MCF 10A (cell line): Measurements from ENCODE around the gene ATF7IP. TPM values are rescaled to one million over a fixed set of nuclear protein-coding genes. Genes with fewer than 3 reads are reported as not detected.

Source experiments
- BruUV-seq: library from RNA; stranded (reverse); fragments of 400-500 nt; replicated peaks from 2 replicates; lab custom pipeline; 2021; lab: Mats Ljungman, UMichigan
- CTCF ChIA-PET: fragments of 300-600 bp; sonication (Branson Sonifier 250); formaldehyde crosslinking; extraction: SDS; loops from one replicate; lab custom pipeline; 2021; ENCODE audit warnings: antibody characterized with exemption, inconsistent platforms; lab: Yijun Ruan, JAX
- POLR2A ChIA-PET: fragments of 300-600, 350-650 bp; sonication (Branson Sonifier 250); formaldehyde crosslinking; extraction: SDS; loops from one replicate; lab custom pipeline; 2020; ENCODE audit warnings: antibody characterized with exemption, inconsistent platforms; lab: Yijun Ruan, JAX
- DNase-seq: peaks from one replicate; pipeline ENCODE4 v3.0.0-alpha.2; 2018; ENCODE audit not compliant: unreplicated experiment
- H3K27ac Mint-ChIP-seq: one replicate; pipeline ENCODE4 v1.8.0; 2022; ENCODE audit warnings: mild to moderate bottlenecking, low read depth, mixed read lengths; ENCODE audit not compliant: unreplicated experiment
- H3K27me3 Mint-ChIP-seq: one replicate; pipeline ENCODE4 v1.8.0; 2022; ENCODE audit warnings: mixed read lengths; ENCODE audit not compliant: insufficient read depth, unreplicated experiment
- H3K36me3 Mint-ChIP-seq: one replicate; pipeline ENCODE4 v1.8.0; 2022; ENCODE audit warnings: mild to moderate bottlenecking, moderate library complexity, mixed read lengths; ENCODE audit not compliant: insufficient read depth, unreplicated experiment
- H3K4me1 Mint-ChIP-seq: one replicate; pipeline ENCODE4 v1.8.0; 2022; ENCODE audit warnings: mixed read lengths; ENCODE audit not compliant: insufficient read depth, unreplicated experiment
- H3K4me3 Mint-ChIP-seq: one replicate; pipeline ENCODE4 v1.8.0; 2022; ENCODE audit warnings: mild to moderate bottlenecking, moderate library complexity, mixed read lengths; ENCODE audit not compliant: unreplicated experiment
- H3K9me3 Mint-ChIP-seq: one replicate; pipeline ENCODE4 v1.8.0; 2022; ENCODE audit warnings: mixed read lengths; ENCODE audit not compliant: unreplicated experiment
- CTCF ChIP-seq: fragments of 200-600 bp; IDR thresholded peaks from one replicate; pipeline ENCODE4 v1.8.0; 2022; ENCODE audit warnings: antibody characterized with exemption, mild to moderate bottlenecking; ENCODE audit not compliant: unreplicated experiment
- intact Hi-C: fragments of 100-400 bp; cut with micrococcal nuclease; formaldehyde crosslinking; loops from 2 replicates; pipeline ENCODE4 v1.14.1; 2022
- total RNA-seq: library from RNA; stranded (reverse); gene quantifications from 2 replicates; pipeline ENCODE4 v1.2.3, GENCODE V29; 2022

Gene ATF7IP
- total RNA-seq, 1 experiment from 2014 or later = 29.4 TPM

GRCh38 chr12:14373217-14373616 is 7.7 kb downstream of the ATF7IP start:
- Mint-ChIP-seq H3K9me3 (no peaks in the 10 kb centered on the region), H3K27me3 (no peaks in the 10 kb centered on the region), H3K36me3 (peaks cover 12% of the 10 kb centered on the region), H3K27ac (peak overlapping the region; percentile 73), H3K4me3 (no peak overlapping the region), H3K4me1 (peaks cover 17% of the 10 kb centered on the region)
- no TSS peak for BruUV-seq
- no peak for TF ChIP-seq CTCF
- peak; percentile 42 for DNase-seq
- POLR2A ChIA-PET = interaction anchor here (0.6 to 6.6 kb wide), 5 partner anchors 12 to 628 kb away, joined by 3 to 54 read pairs (median 4); a partner anchor contains a TSS
- intact Hi-C loops = no loop called here
- CTCF ChIA-PET = interaction anchor here (0.9 to 2.3 kb wide), 5 partner anchors 11 to 1201 kb away, joined by 3 to 14 read pairs (median 3); no protein-coding TSS in a partner anchor

DNA sequence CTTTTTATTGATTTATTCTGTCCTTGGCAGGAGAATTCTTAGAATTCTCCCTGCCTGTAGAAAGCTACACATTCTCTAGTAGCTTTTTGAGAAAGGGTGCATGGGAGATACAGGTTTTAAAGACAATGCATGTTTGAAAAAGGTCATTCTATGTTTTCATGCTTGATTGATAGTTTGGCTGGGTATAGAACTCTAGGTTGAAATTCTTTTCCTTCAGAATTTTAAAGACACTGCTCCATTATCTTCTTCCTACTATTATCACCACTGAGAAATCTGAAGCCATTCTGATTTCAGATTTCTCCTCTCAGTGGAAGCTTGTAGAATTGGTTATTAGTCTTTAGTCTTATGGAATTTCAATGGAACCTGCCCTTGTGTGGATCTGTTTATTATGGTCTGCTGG is 14.0 kb downstream of the ATF7IP start:
- CTCF ChIA-PET = no interaction called here
- Mint-ChIP-seq H3K36me3 (peaks cover 24% of the 10 kb centered on the region), H3K27ac (no peak overlapping the region), H3K9me3 (no peaks in the 10 kb centered on the region), H3K4me3 (no peak overlapping the region), H3K4me1 (peaks cover 7% of the 10 kb centered on the region), H3K27me3 (no peaks in the 10 kb centered on the region)
- TF ChIP-seq CTCF = no peak
- intact Hi-C loops = no loop called here
- no peak for DNase-seq
- POLR2A ChIA-PET = no interaction called here
- BruUV-seq = no TSS peak

DNA sequence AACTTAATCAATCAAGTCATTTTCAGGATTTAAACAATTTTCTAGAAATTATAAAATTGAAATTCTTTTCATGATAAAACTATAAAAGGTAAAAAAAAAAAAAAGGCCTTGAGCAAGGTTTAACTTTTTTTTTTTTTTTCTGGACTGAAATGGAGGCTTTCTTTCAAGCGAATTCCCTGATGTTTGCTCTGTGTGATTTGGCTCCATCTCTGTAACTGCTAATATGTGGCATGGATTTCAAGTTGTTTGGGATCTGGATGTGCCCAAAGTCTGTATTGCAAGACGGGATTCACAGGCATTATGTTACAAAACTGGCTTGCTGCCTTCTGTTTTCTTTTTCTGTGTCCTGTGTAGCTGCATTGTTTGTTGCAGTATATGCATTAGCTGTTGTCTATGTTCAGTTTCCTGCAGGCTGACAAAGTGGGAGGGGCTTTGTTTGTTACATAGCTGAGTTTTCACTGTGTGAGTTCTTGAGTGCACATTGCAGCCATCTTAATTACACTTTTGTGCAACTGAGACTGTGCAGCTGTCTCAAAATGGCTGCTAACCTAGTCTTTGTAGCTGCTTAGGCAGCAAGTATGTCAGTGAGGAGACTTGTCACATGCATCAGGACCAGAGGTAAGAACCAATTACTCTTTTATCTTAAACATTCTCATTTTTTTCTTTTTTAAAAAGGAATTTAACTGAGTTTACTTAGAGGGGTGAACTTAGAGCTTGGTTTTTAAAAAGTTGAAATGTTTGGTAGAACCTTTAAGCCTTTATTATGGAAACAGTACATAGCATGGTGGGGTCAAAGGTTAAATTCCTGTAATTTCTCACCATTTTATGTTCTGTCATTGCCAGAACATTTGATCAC is 19.5 kb downstream of the ATF7IP start:
- BruUV-seq = TSS peak; percentile 47
- Mint-ChIP-seq H3K4me1 (peaks cover 6% of the 10 kb centered on the region), H3K27ac (peak overlapping the region; percentile 92), H3K27me3 (no peaks in the 10 kb centered on the region), H3K4me3 (peak overlapping the region; percentile 57), H3K36me3 (peaks cover 23% of the 10 kb centered on the region), H3K9me3 (no peaks in the 10 kb centered on the region)
- no peak for TF ChIP-seq CTCF
- DNase-seq = peak; percentile 89
- CTCF ChIA-PET = interaction anchor here (0.5 to 2.3 kb wide), 14 partner anchors 10 to 418 kb away, joined by 3 to 14 read pairs (median 4); partner anchors contain the start of genes ATF7IP and WBP11
- POLR2A ChIA-PET = interaction anchor here (0.6 to 5.4 kb wide), 15 partner anchors 9 to 745 kb away, joined by 3 to 93 read pairs (median 5); partner anchors contain the start of gene ATF7IP
- intact Hi-C loops = loop anchor here (1.0 kb wide), 1 partner anchor 9 kb away; no protein-coding TSS in a partner anchor

- Mint-ChIP-seq H3K27ac (no peak overlapping the region), H3K27me3 (no peaks in the 10 kb centered on the region), H3K9me3 (no peaks in the 10 kb centered on the region), H3K36me3 (peaks cover 6% of the 10 kb centered on the region), H3K4me1 (peaks cover 6% of the 10 kb centered on the region), H3K4me3 (no peak overlapping the region)
- intact Hi-C loops = no loop called here
- POLR2A ChIA-PET = interaction anchor here (0.6 to 5.4 kb wide), 5 partner anchors 16 to 386 kb away, joined by 3 to 93 read pairs (median 3); partner anchors contain the start of gene ATF7IP
- no peak for DNase-seq
- no TSS peak for BruUV-seq
- CTCF ChIA-PET = interaction anchor here (0.6 to 1.2 kb wide), 3 partner anchors 24 to 81 kb away, joined by 3 read pairs; no protein-coding TSS in a partner anchor
- no peak for TF ChIP-seq CTCF
Measured at GRCh38 chr12:14387219-14387871, 21.9 kb downstream of the ATF7IP start.
